DMS53 (cell line): ENCODE data around the gene ALG14.
"Not testable (repeated sequence)": the region's sequence is repeated elsewhere in the genome, so short reads cannot be mapped to it uniquely, and the experiment has no call there.

ENCODE experiments used
- DNase-seq: peaks from one replicate; lab custom pipeline; 2025; lab: John Stamatoyannopoulos, UW

ALG14 gene

GRCh38 chr1:94953746-94954145 is 119.0 kb downstream of the ALG14 start:
- no peak for DNase-seq

- peak; percentile 32 for DNase-seq
Measured at GRCh38 chr1:94953107-94953506, 119.6 kb downstream of the ALG14 start.

- no peak for DNase-seq
Measured at GRCh38 chr1:94952539-94952938, 120.2 kb downstream of the ALG14 start.

GRCh38 chr1:94951509-94952208 is 121.1 kb downstream of the ALG14 start:
- DNase-seq: no peak

GRCh38 chr1:94951046-94951445 is 121.7 kb downstream of the ALG14 start:
- no peak for DNase-seq

- peak; percentile 82 for DNase-seq
Measured at GRCh38 chr1:94949681-94950661, 122.8 kb downstream of the ALG14 start.

- no peak for DNase-seq
Measured at GRCh38 chr1:94947437-94947836, 125.3 kb downstream of the ALG14 start.

- no peak for DNase-seq
Measured at GRCh38 chr1:94946886-94947285, 125.9 kb downstream of the ALG14 start.

GRCh38 chr1:94942171-94943128 is 130.3 kb downstream of the ALG14 start:
- DNase-seq: peak; percentile 27

GRCh38 chr1:94941480-94941879 is 131.3 kb downstream of the ALG14 start:
- DNase-seq: not testable (repeated sequence)

- DNase-seq: no peak
Measured at GRCh38 chr1:94940738-94941137, 132.0 kb downstream of the ALG14 start.

- DNase-seq: no peak
Measured at GRCh38 chr1:94937820-94938219, 134.9 kb downstream of the ALG14 start.

- DNase-seq: no peak
Measured at GRCh38 chr1:94936861-94937620, 135.7 kb downstream of the ALG14 start.

GRCh38 chr1:94935476-94935875 is 137.3 kb downstream of the ALG14 start:
- no peak for DNase-seq

GRCh38 chr1:94935034-94935433 is 137.7 kb downstream of the ALG14 start:
- no peak for DNase-seq

- DNase-seq: no peak
Measured at GRCh38 chr1:94934551-94934950, 138.2 kb downstream of the ALG14 start.

GRCh38 chr1:94931254-94931841 is 141.4 kb downstream of the ALG14 start:
- DNase-seq: no peak

- DNase-seq: peak; percentile 71
Measured at GRCh38 chr1:94929351-94930217, 143.2 kb downstream of the ALG14 start.

GRCh38 chr1:94928293-94928939 is 144.3 kb downstream of the ALG14 start:
- DNase-seq: no peak
